ENCODE measurements around the gene CCL23.

The CCL23 gene

GRCh38 chr17:35982409-35983191, 35.2 kb downstream of the CCL23 start:
- H3K36me3 ChIP-seq (ENCODE audit: control insufficient read depth, insufficient read depth, low read length) = no peaks in the 10 kb centered on the region
- no peak for DNase-seq (ENCODE audit: extremely low read depth, insufficient read length)
- no peak overlapping the region for H3K4me3 ChIP-seq (replicated peaks; ENCODE audit: low read depth, low read length)
- no peaks in the 10 kb centered on the region for H3K27me3 ChIP-seq (replicated peaks; ENCODE audit: control insufficient read depth, insufficient read depth, low read length)
- TF ChIP-seq, protein P1, sequence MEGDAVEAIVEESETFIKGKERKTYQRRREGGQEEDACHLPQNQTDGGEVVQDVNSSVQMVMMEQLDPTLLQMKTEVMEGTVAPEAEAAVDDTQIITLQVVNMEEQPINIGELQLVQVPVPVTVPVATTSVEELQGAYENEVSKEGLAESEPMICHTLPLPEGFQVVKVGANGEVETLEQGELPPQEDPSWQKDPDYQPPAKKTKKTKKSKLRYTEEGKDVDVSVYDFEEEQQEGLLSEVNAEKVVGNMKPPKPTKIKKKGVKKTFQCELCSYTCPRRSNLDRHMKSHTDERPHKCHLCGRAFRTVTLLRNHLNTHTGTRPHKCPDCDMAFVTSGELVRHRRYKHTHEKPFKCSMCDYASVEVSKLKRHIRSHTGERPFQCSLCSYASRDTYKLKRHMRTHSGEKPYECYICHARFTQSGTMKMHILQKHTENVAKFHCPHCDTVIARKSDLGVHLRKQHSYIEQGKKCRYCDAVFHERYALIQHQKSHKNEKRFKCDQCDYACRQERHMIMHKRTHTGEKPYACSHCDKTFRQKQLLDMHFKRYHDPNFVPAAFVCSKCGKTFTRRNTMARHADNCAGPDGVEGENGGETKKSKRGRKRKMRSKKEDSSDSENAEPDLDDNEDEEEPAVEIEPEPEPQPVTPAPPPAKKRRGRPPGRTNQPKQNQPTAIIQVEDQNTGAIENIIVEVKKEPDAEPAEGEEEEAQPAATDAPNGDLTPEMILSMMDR (IDR thresholded peaks at IDR 0.05; ENCODE audit: insufficient read depth, low read length, poor library complexity, severe bottlenecking) = no peak

GRCh38 chr17:35981908-35982330, 35.9 kb downstream of the CCL23 start:
- no peak for DNase-seq (ENCODE audit: extremely low read depth, insufficient read length)
- Histone ChIP-seq H3K36me3 (ENCODE audit: control insufficient read depth, insufficient read depth, low read length) (no peaks in the 10 kb centered on the region), H3K4me3 (replicated peaks; ENCODE audit: low read depth, low read length) (no peak overlapping the region), H3K27me3 (replicated peaks; ENCODE audit: control insufficient read depth, insufficient read depth, low read length) (no peaks in the 10 kb centered on the region)
- TF ChIP-seq, protein P1 (IDR thresholded peaks at IDR 0.05; ENCODE audit: insufficient read depth, low read length, poor library complexity, severe bottlenecking) = peak; percentile 57

DNA sequence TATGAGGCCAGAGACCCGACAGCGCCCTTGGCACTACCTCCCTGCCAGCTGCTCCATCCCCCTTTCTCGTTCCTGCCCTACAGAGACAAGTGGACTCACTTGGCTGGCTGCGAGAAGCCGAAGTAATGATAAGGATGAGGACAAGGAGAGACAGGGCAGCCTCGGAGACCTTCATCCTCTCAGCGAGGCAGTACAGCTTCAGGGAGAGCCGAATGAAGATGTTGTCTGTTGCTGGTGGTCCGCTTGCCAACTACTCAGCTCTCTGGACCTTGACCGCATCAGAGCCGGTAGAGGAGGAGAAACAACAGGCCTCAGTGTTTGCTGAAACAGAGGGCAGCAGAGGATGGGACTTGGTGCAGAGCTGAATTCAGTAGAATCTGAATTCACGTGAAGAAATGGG, 36.5 kb downstream of the CCL23 start, which contains the start of gene CCL16:
Gene CCL16 (minus strand): TSS at position 252 of the 400 bp plus-strand sequence. CDS start 77 bp downstream, at position 175.
- Histone ChIP-seq H3K36me3 (ENCODE audit: control insufficient read depth, insufficient read depth, low read length) (no peaks in the 10 kb centered on the region), H3K27me3 (replicated peaks; ENCODE audit: control insufficient read depth, insufficient read depth, low read length) (no peaks in the 10 kb centered on the region), H3K4me3 (replicated peaks; ENCODE audit: low read depth, low read length) (no peak within 1 kb of the TSS)
- no peak for DNase-seq (ENCODE audit: extremely low read depth, insufficient read length)
- TF ChIP-seq, protein P1 (IDR thresholded peaks at IDR 0.05; ENCODE audit: insufficient read depth, low read length, poor library complexity, severe bottlenecking) = no peak

DNA sequence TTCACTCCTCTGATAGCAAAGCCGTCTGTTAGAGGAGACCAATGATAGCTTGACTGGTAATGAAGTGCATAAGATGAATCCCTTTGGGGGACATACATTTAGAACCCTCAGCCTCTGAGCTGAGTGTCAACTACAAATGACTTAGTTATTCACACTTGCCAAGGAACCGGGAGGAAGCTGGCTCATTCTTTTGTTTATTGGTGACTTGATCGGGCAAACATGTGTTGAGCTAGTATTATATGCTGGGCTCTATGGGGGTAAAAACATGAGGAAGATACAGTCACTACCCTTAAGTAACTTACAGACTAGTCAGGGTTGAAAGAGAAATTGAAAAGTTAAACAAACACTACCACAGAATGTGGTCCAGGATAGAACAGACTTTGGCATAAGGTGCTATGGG, 39.4 kb downstream of the CCL23 start:
- Histone ChIP-seq H3K27me3 (replicated peaks; ENCODE audit: control insufficient read depth, insufficient read depth, low read length) (no peaks in the 10 kb centered on the region), H3K4me3 (replicated peaks; ENCODE audit: low read depth, low read length) (no peak overlapping the region), H3K36me3 (ENCODE audit: control insufficient read depth, insufficient read depth, low read length) (no peaks in the 10 kb centered on the region)
- TF ChIP-seq, protein P1 (IDR thresholded peaks at IDR 0.05; ENCODE audit: insufficient read depth, low read length, poor library complexity, severe bottlenecking) = no peak
- DNase-seq (ENCODE audit: extremely low read depth, insufficient read length) = no peak

DNA sequence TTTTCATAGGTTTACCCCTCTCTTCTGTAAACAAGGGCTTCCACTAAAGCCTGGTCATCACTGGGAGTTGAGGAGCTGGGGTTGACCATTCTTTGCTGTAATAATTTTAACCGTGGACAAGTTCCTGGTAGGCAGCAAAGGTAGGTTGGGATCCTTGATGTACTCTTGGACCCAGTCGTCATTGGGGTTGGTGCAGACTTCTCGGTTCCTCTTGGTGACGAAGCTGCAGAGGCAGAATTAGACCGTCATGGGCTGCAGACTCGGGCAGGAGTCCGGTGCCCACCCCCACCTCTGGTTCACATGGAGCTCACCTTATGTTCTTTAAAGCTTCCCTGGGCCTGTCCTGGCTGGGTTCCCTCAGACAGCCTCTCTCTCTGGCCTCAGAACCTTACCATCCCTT, 40.3 kb downstream of the CCL23 start:
- no peak for DNase-seq (ENCODE audit: extremely low read depth, insufficient read length)
- no peaks in the 10 kb centered on the region for H3K36me3 ChIP-seq (ENCODE audit: control insufficient read depth, insufficient read depth, low read length)
- TF ChIP-seq, protein P1 (IDR thresholded peaks at IDR 0.05; ENCODE audit: insufficient read depth, low read length, poor library complexity, severe bottlenecking) = no peak
- H3K27me3 ChIP-seq (replicated peaks; ENCODE audit: control insufficient read depth, insufficient read depth, low read length) = no peaks in the 10 kb centered on the region
- no peak overlapping the region for H3K4me3 ChIP-seq (replicated peaks; ENCODE audit: low read depth, low read length)
